Stimulated activated CD4-positive, alpha-beta T cell treated with anti-CD3 and anti-CD28 coated beads, Interleukin-4, amount 100 ng/mL, for 48 hours (primary cell): ENCODE data around the gene PHTF1.

Source experiments
- DNase-seq, 2 donors: peaks; one replicate each; pipeline ENCODE4 v3.0.0-alpha.2; 2020; ENCODE audit warnings: low read depth in 2 of 2

PHTF1 gene

GRCh38 chr1:113759333-113760101, at the start of gene PHTF1:
Gene PHTF1, minus strand, starts transcription at chr1:113759486. Its CDS starts 783 bp downstream, at chr1:113758703.
- DNase-seq = peak; percentile 39 to 50

GRCh38 chr1:113808450-113809195, 49.3 kb upstream of the PHTF1 start:
- DNase-seq = no peak

GRCh38 chr1:113805639-113806038, 46.4 kb upstream of the PHTF1 start:
- DNase-seq = no peak

- no peak for DNase-seq
Observed at GRCh38 chr1:113805256-113805531, 45.9 kb upstream of the PHTF1 start.

- no peak for DNase-seq
Observed at GRCh38 chr1:113804421-113805255, 45.4 kb upstream of the PHTF1 start.

- no peak for DNase-seq
Observed at GRCh38 chr1:113802367-113803007, 43.2 kb upstream of the PHTF1 start.

- no peak for DNase-seq
Observed at GRCh38 chr1:113800487-113800886, 41.2 kb upstream of the PHTF1 start.

- DNase-seq = no peak
Observed at GRCh38 chr1:113797472-113797871, 38.2 kb upstream of the PHTF1 start.

- no peak for DNase-seq
Observed at GRCh38 chr1:113793878-113794834, 34.9 kb upstream of the PHTF1 start.

- DNase-seq = no peak
Observed at GRCh38 chr1:113792986-113793385, 33.7 kb upstream of the PHTF1 start.

GRCh38 chr1:113792471-113792870, 33.2 kb upstream of the PHTF1 start:
- no peak for DNase-seq

GRCh38 chr1:113788802-113789201, 29.5 kb upstream of the PHTF1 start:
- no peak for DNase-seq

- no peak for DNase-seq
Observed at GRCh38 chr1:113787663-113788062, 28.4 kb upstream of the PHTF1 start.

- DNase-seq = no peak
Observed at GRCh38 chr1:113786069-113786468, 26.8 kb upstream of the PHTF1 start.

GRCh38 chr1:113784104-113784779, 25.0 kb upstream of the PHTF1 start:
- peak in 1 of 2 donors; percentile 6 for DNase-seq

- DNase-seq = peak in 1 of 2 donors; percentile 11
Observed at GRCh38 chr1:113783254-113784103, 24.2 kb upstream of the PHTF1 start.

GRCh38 chr1:113782406-113782805, 23.1 kb upstream of the PHTF1 start:
- no peak for DNase-seq

- DNase-seq = no peak
Observed at GRCh38 chr1:113780374-113781146, 21.3 kb upstream of the PHTF1 start.
